Left colon (tissue), 2 donors: ENCODE results near the gene CLEC2L. TPM values are rescaled to one million over a fixed set of nuclear protein-coding genes. Genes with fewer than 3 reads are reported as not detected.

ENCODE experiments used
- ATAC-seq: fragments of 200-7000 bp; cut with Tn5 transposase; one replicate; pipeline ENCODE4 v1.9.1; 2020; ENCODE audit warnings: mild to moderate bottlenecking, moderate library complexity
- DNase-seq, 2 donors: peaks; one replicate each; pipeline ENCODE4 v3.0.0-alpha.2; 2020
- intact Hi-C, 2 donors: fragments of 100-400 bp; cut with DNase I in 1 of 2; cut with micrococcal nuclease in 1 of 2; formaldehyde crosslinking; loops; one replicate each; pipeline versions ENCODE4 v1.11.2 to v1.14.0; 2022; cut with DNase I, micrococcal nuclease
- total RNA-seq, 2 donors: library from RNA; stranded (reverse); fragmentation: NEBNext Ultra II Directional; extraction: Animal tissue kit (Norgen Biotek cat#: 25700); gene quantifications; one replicate each; pipeline ENCODE4 v1.2.1, GENCODE V29; 2021
- donor health status: DM: no; HTN: no; CAD: no.
- donor health status: DM: yes; HTN: yes; CAD: no.

The CLEC2L gene
- total RNA-seq, 2 donors from 2014 or later: not detected

DNA sequence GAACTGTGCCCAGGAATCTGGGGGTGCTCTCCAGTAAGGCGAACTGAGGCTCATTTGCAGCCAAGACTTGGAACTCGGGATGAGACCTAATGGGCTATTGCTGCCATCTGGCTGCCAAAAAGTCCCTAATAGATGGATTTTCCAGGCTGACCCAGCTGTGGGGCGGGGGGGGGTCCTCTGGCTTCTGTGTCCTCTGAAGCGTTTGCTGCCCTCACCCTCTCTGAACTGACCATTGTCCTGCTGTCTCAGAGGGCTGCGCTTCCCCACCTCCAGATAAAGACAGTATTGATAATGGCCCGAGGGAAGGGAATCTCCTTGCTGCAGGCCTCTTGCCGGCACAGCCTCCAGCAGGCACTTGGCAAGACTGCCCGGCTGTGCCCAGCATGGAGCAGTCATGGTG, 46.6 kb downstream of the CLEC2L start:
- DNase-seq: no peak
- no peak for ATAC-seq
- intact Hi-C loops: no loop called here

GRCh38 chr7:139570626-139571025, 47.1 kb downstream of the CLEC2L start:
- DNase-seq: no peak
- ATAC-seq: no peak
- intact Hi-C loops: no loop called here

GRCh38 chr7:139571190-139571589, 47.7 kb downstream of the CLEC2L start:
- no peak for DNase-seq
- ATAC-seq: no peak
- intact Hi-C loops: no loop called here

GRCh38 chr7:139571651-139572050, 48.2 kb downstream of the CLEC2L start:
- ATAC-seq (no peak), DNase-seq (no peak)
- intact Hi-C loops: no loop called here

GRCh38 chr7:139572071-139572470, 48.6 kb downstream of the CLEC2L start:
- intact Hi-C loops: no loop called here
- ATAC-seq: no peak
- DNase-seq: no peak

DNA sequence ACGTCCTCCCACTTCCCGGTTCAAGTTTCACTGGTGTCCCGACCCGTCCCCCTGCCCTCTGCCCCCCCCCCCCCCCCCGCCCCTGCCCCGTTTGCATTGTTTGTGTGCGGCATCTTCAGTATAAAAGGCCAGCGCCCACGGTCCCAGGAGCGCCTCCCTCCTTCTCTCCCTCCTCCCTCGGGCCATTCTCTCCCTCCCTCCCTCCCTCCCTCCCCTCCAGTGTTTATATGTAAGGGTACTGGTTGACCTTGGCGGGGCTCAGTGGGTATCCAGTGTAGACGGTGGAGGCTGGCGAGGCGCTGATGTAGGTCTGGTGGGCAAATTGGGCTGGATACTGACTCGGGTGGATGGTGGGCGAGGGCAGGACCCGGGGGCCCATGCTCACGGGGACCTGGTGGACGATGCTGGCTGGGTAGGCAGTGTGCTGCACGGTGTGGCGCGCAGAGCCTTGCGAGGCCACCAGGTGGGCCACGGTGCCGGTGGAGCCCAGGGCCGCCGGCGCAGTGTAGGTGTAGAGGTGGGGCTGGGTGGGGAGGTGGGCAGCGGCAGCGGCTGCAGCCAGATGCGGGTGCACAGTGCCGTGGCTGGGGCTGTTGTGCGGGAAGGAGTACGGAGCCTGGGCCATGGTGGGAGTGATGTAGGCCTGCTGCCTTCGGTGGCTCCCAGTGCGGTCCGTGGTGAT, 49.4 kb downstream of the CLEC2L start:
- ATAC-seq: no peak

DNA sequence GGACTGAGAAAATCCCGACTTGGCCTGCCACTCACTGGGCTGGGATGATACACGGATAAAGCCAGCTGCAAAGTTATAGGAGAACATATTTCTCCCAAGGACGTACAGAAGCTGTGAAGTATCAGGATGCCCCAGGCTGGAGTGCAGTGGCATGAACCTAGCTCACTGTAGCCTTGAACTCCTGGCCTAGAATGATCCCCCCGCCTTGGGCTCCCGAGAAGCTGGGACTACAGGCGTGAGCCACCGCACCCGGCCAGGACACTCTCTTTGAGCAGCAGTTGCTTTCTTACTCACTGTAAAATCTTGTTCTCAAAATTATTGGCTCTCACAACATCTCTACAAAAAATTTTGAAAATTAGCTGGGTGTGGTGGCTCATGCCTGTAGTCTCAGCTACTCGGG, 50.4 kb downstream of the CLEC2L start:
- intact Hi-C loops: no loop called here
- ATAC-seq (no peak), DNase-seq (no peak)

More for the DNA sequence above, 49.4 kb downstream of the CLEC2L start:
- intact Hi-C loops: no loop called here
- no peak for DNase-seq

GRCh38 chr7:139574618-139575337, 51.3 kb downstream of the CLEC2L start:
- intact Hi-C loops: no loop called here
- no peak for ATAC-seq
- no peak for DNase-seq

DNA sequence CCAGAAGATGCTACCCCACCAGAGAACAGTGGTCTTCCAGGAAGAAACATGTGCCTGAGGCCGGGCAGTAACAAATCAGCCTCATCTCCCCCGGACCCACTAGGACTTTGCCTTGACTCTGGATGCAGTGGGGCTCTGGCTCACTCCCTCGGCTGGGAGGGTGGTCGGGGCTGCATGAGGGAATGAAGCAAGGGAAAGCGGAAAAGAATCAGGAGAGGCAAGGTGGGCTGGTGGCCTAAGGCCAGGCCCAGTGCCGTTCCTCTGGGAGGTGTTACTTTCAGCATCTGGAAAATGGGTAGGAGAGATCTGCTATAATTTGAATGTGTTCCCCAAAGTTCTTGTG, 51.8 kb downstream of the CLEC2L start:
- intact Hi-C loops: no loop called here
- no peak for DNase-seq
- no peak for ATAC-seq

- intact Hi-C loops: no loop called here
- ATAC-seq: no peak
- no peak for DNase-seq
Measured at GRCh38 chr7:139576179-139576973, 52.9 kb downstream of the CLEC2L start.

- DNase-seq (no peak), ATAC-seq (no peak)
- intact Hi-C loops: no loop called here
Measured at GRCh38 chr7:139580435-139580834, 57.0 kb downstream of the CLEC2L start.

DNA sequence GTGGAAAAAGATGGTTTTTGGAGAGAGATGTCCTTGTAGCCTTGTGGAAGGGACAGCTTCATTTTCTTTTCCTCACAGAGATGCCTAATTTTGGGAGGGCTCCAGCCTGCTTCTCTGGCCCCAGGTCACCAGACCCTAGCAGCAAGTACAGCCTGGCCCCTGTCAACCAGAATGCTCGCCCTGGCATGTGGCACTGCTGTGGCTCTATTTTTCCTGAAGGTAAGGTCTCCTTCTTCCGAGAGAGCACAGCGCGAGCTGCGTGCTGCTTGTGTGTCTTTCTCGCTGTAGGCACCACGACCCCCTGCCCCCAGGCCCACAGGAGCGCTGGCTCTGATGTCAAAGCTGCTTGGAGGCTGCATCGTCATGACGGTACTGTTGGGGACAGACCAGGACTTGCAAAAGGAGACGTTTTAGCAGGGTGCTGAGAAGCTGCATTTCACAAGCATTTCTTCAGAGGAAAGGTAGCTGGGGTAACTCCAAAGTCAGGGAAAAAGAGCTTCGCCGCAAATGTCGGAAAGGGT, 58.7 kb downstream of the CLEC2L start:
- ATAC-seq: no peak
- DNase-seq: no peak
- intact Hi-C loops: no loop called here

- DNase-seq (no peak), ATAC-seq (no peak)
- intact Hi-C loops: no loop called here
Measured at GRCh38 chr7:139582671-139583155, 59.2 kb downstream of the CLEC2L start.

- intact Hi-C loops: no loop called here
- no peak for DNase-seq
- no peak for ATAC-seq
Measured at GRCh38 chr7:139583826-139584553, 60.5 kb downstream of the CLEC2L start.

DNA sequence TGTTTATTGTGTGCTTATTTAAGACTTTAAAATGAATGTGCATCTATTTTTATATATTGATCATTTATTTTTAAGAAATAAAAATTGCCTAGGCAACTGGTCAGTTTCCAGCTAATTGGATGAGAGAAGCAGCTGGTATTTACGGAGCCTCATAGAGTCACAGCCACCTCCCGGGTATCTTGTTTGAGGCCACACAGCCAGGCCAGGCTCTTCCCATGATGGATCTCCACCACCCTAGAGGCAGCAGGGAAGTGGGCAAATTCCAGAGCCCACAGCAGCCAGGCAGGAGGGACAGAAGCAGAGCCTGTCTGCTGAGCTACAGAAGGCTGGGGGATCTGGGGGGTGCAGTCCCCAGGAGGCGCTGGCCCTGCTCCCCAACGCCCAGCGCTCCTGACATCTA, 61.6 kb downstream of the CLEC2L start:
- intact Hi-C loops: no loop called here
- DNase-seq (no peak), ATAC-seq (no peak)

DNA sequence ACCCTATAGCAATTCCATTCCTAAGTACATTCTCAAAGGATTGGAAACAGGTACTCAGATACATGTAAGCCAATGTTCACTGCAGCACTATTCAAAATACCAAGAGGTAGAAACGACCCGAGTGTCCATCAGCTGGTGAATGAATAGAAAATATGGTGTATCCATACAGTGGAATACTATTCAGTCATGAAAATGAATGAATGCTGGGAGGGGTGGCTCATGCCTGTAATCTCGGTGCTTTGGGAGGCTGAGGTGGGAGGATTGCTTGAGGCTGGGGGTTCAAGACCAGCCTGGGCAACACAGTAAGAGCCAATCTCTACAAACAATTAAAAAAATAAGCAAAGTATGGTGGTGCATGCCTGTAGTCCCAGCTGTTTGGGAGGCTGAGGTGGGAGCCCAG, 62.8 kb downstream of the CLEC2L start:
- DNase-seq (no peak), ATAC-seq (no peak)
- intact Hi-C loops: no loop called here

- intact Hi-C loops: no loop called here
- DNase-seq (no peak), ATAC-seq (no peak)
Measured at GRCh38 chr7:139587535-139587934, 64.0 kb downstream of the CLEC2L start.

- no peak for DNase-seq
- intact Hi-C loops: no loop called here
- no peak for ATAC-seq
Measured at GRCh38 chr7:139588632-139589031, 65.1 kb downstream of the CLEC2L start.

GRCh38 chr7:139589474-139589873, 66.0 kb downstream of the CLEC2L start:
- intact Hi-C loops: no loop called here
- ATAC-seq: no peak
- no peak for DNase-seq
